ENCODE measurements around the gene OTX1. TPM values are rescaled to one million over a fixed set of nuclear protein-coding genes. Genes with fewer than 3 reads are reported as not detected.

The OTX1 gene
- total and polyA plus RNA-seq, 10 of the 15 experiments (the other 5 are each of a cell fraction or from before 2014, with no cell fraction given), result 0.04 to 0.67 (median 0.23) TPM; not detected in 2

DNA sequence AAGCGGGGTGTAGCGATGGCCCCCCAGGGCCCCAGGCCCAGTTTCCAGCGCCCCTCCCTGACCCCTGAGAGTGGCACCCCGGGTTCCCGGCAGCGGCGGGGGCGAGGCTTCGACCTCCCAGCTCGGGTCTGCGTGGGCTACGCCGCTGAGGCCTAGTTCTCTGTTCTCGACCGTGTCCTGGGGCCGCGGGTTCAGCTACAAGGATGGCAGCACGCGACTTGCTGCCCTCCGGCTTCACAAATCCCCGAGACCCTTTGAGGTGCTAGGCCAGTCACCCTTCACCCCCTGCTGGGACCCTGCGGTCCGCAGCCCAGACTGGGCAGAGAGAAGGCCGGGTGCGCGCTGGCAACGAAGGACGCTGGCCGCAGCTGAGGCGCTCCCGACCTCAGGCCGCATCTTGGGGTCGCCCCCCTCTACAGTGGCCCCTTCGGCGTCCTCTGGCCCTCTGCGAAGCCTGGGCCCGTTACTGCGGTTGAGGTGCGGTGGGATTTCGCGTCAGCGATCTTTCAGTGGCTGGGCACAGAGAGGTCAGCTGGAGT lies 1.2 kb downstream of the OTX1 start:
- peak overlapping the region; percentile 90 for H3K4me2 ChIP-seq (ENCODE audit: control insufficient read depth, insufficient read depth)

More for the DNA sequence above, 1.2 kb downstream of the OTX1 start:
- in situ Hi-C loops (cut with MboI), result no loop called here
- Histone ChIP-seq H4K20me1 (ENCODE audit: control insufficient read depth, insufficient read depth) (no peaks in the 10 kb centered on the region), H3K4me3 (peak overlapping the region; percentile 83), H3K79me2 (ENCODE audit: control insufficient read depth, insufficient read depth, low read length) (no peaks in the 10 kb centered on the region), H3K4me1 (ENCODE audit: control insufficient read depth, insufficient read depth, low read length) (peaks cover 8% of the 10 kb centered on the region), H3K27ac (ENCODE audit: control insufficient read depth, insufficient read depth) (no peak overlapping the region), H3K9ac (ENCODE audit: control insufficient read depth, insufficient read depth, low read length) (no peak overlapping the region), H2AFZ (ENCODE audit: control insufficient read depth, low read depth, low read length) (peak overlapping the region; percentile 95; the same call in 1 of the 2 replicates), H3K36me3 (ENCODE audit: control insufficient read depth in 2 of 2, insufficient read depth in 2 of 2, low read length in 1 of 2) (no peaks in the 10 kb centered on the region; a peak in 1 of 4 replicates), H3K27me3 (replicated peaks in 1 of 2; ENCODE audit: control insufficient read depth in 2 of 2, insufficient read depth in 2 of 2, low read length in 1 of 2) (peaks cover 0 to 28% of the 10 kb centered on the region in 2 experiments), H3K9me3 (replicated peaks; ENCODE audit: control insufficient read depth, insufficient read depth, low read length) (no peaks in the 10 kb centered on the region; the same call in 2 of the 3 replicates)
- SMC1A ChIA-PET (ENCODE audit: uncharacterized antibody, unreplicated experiment), result interaction anchor here (0.8 to 1.6 kb wide), 4 partner anchors 12 to 264 kb away, joined by 3 to 5 read pairs (median 4); no protein-coding TSS in a partner anchor
- 76% methylated on average over 35 of the region's 42 CpGs for WGBS (ENCODE audit: insufficient coverage, insufficient replicate concordance, low lambda C conversion rate, missing lambda C conversion rate)
- no peak for ATAC-seq
- BruUV-seq (replicated peaks), result no TSS peak
- CTCF ChIA-PET, result interaction anchor here (0.9 to 2.9 kb wide), 3 partner anchors 28 to 594 kb away, joined by 3 to 7 read pairs (median 4); no protein-coding TSS in a partner anchor
- TF ChIP-seq HDAC6 (IDR thresholded peaks at IDR 0.05; ENCODE audit: unreplicated experiment) (no peak), CREB1 (IDR thresholded peaks at IDR 0.05; ENCODE audit: low read depth) (no peak), BHLHE40 (IDR thresholded peaks at IDR 0.05; ENCODE audit: borderline replicate concordance in 1 of 2, low read depth in 2 of 2, low read length in 1 of 2) (peak in 1 of 2 experiments; percentile 16; a peak in 1 of 4 replicates), IKZF2 (IDR thresholded peaks at IDR 0.05) (no peak), RCOR1 (conservative IDR thresholded peaks at IDR 0.05; ENCODE audit: low read depth, low read length) (no peak), TCF12 (IDR thresholded peaks at IDR 0.05; ENCODE audit: low read depth, low read length) (no peak)
- TF ChIP-seq, protein P1, sequence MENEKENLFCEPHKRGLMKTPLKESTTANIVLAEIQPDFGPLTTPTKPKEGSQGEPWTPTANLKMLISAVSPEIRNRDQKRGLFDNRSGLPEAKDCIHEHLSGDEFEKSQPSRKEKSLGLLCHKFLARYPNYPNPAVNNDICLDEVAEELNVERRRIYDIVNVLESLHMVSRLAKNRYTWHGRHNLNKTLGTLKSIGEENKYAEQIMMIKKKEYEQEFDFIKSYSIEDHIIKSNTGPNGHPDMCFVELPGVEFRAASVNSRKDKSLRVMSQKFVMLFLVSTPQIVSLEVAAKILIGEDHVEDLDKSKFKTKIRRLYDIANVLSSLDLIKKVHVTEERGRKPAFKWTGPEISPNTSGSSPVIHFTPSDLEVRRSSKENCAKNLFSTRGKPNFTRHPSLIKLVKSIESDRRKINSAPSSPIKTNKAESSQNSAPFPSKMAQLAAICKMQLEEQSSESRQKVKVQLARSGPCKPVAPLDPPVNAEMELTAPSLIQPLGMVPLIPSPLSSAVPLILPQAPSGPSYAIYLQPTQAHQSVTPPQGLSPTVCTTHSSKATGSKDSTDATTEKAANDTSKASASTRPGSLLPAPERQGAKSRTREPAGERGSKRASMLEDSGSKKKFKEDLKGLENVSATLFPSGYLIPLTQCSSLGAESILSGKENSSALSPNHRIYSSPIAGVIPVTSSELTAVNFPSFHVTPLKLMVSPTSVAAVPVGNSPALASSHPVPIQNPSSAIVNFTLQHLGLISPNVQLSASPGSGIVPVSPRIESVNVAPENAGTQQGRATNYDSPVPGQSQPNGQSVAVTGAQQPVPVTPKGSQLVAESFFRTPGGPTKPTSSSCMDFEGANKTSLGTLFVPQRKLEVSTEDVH (IDR thresholded peaks at IDR 0.05; ENCODE audit: low read depth, partially characterized antibody), result no peak
- TF ChIP-seq, protein P2, sequence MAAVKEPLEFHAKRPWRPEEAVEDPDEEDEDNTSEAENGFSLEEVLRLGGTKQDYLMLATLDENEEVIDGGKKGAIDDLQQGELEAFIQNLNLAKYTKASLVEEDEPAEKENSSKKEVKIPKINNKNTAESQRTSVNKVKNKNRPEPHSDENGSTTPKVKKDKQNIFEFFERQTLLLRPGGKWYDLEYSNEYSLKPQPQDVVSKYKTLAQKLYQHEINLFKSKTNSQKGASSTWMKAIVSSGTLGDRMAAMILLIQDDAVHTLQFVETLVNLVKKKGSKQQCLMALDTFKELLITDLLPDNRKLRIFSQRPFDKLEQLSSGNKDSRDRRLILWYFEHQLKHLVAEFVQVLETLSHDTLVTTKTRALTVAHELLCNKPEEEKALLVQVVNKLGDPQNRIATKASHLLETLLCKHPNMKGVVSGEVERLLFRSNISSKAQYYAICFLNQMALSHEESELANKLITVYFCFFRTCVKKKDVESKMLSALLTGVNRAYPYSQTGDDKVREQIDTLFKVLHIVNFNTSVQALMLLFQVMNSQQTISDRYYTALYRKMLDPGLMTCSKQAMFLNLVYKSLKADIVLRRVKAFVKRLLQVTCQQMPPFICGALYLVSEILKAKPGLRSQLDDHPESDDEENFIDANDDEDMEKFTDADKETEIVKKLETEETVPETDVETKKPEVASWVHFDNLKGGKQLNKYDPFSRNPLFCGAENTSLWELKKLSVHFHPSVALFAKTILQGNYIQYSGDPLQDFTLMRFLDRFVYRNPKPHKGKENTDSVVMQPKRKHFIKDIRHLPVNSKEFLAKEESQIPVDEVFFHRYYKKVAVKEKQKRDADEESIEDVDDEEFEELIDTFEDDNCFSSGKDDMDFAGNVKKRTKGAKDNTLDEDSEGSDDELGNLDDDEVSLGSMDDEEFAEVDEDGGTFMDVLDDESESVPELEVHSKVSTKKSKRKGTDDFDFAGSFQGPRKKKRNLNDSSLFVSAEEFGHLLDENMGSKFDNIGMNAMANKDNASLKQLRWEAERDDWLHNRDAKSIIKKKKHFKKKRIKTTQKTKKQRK (IDR thresholded peaks at IDR 0.05; ENCODE audit: low read depth, low read length), result no peak
- intact Hi-C loops (cut with micrococcal nuclease; ENCODE audit: unreplicated experiment), result loop anchor here (10.0 kb wide), 2 partner anchors 267 to 597 kb away; no protein-coding TSS in a partner anchor
- no peak for FAIRE-seq
- POLR2A ChIA-PET, result interaction anchor here (0.6 kb wide), 2 partner anchors 292 to 566 kb away, joined by 3 read pairs; no protein-coding TSS in a partner anchor
- DNase-seq (ENCODE audit: low read depth, low spot score), result no peak
- RAD21 ChIA-PET (ENCODE audit: unreplicated experiment), result interaction anchor here (0.7 to 1.2 kb wide), 2 partner anchors 205 to 263 kb away, joined by 3 read pairs; no protein-coding TSS in a partner anchor
